Spleen (tissue), 11 donors: Measurements from ENCODE around the gene COG7. TPM values are rescaled to one million over a fixed set of nuclear protein-coding genes. Genes with fewer than 3 reads are reported as not detected.

ENCODE experiments used
- DNase-seq: peaks from one replicate; pipeline ENCODE4 v3.0.0-alpha.2; 2020
- H3K27ac ChIP-seq, 8 donors: fragments of 200-600 bp; sonication (generic) in 7 of 8; 1 replicate in 4 of 8; 2 replicates in 4 of 8; pipeline versions ENCODE4 v1.5.0 to v1.8.0; 2016 to 2021; ENCODE audit warnings: inconsistent platforms in 4 of 8, mild to moderate bottlenecking in 4 of 8, moderate library complexity in 1 of 8
- H3K27me3 ChIP-seq, 7 donors: fragments of 200-600 bp; sonication (generic) in 6 of 7; replicated peaks in 1 of 7; 1 replicate in 4 of 7; 2 replicates in 3 of 7; pipeline versions ENCODE4 v1.5.0 to v1.8.0; 2016 to 2021; ENCODE audit warnings: inconsistent platforms in 3 of 7, mild to moderate bottlenecking in 1 of 7
- H3K36me3 ChIP-seq, 6 donors: fragments of 200-600 bp; sonication (generic) in 5 of 6; 1 replicate in 4 of 6; 2 replicates in 2 of 6; pipeline versions ENCODE4 v1.5.0 to v1.8.0; 2016 to 2021; ENCODE audit warnings: inconsistent platforms in 2 of 6
- H3K4me1 ChIP-seq, 6 donors: fragments of 200-600 bp; sonication (generic) in 5 of 6; 1 replicate in 3 of 6; 2 replicates in 3 of 6; pipeline versions ENCODE4 v1.5.0 to v1.8.0; 2016 to 2021; ENCODE audit warnings: inconsistent platforms in 3 of 6
- H3K4me3 ChIP-seq, 8 donors: fragments of 200-600 bp; sonication (generic) in 7 of 8; 1 replicate in 4 of 8; 2 replicates in 4 of 8; pipeline versions ENCODE4 v1.5.0 to v1.8.0; 2016 to 2021; ENCODE audit warnings: inconsistent platforms in 4 of 8, mild to moderate bottlenecking in 4 of 8, moderate library complexity in 2 of 8
- H3K9me3 ChIP-seq, 8 donors: fragments of 200-600 bp; sonication (generic) in 7 of 8; 1 replicate in 4 of 8; 2 replicates in 4 of 8; pipeline versions ENCODE4 v1.5.0 to v1.8.0; 2016 to 2021; ENCODE audit warnings: inconsistent platforms in 4 of 8
- CTCF ChIP-seq, 11 experiments: fragments of 200-600 bp in 7 of 11; fragments of 450-650 bp in 4 of 11; sonication (generic) in 4 of 11; IDR thresholded peaks in 8 of 11; conservative IDR thresholded peaks in 3 of 11; 1 replicate in 7 of 11; 2 replicates in 4 of 11; pipeline versions ENCODE4 v1.4.0 to v1.8.0; 2016 to 2021; ENCODE audit warnings: antibody characterized with exemption in 11 of 11, inconsistent platforms in 4 of 11, mild to moderate bottlenecking in 1 of 11
- POLR2A ChIP-seq, 3 donors: fragments of 450-650 bp; IDR thresholded peaks; one replicate each; pipeline ENCODE4 v1.5.1; 2017; ENCODE audit warnings: antibody characterized with exemption in 3 of 3, mild to moderate bottlenecking in 1 of 3
- POLR2AphosphoS5 ChIP-seq, 3 donors: sonication (generic); formaldehyde crosslinking; IDR thresholded peaks; one replicate each; pipeline ENCODE4 v1.5.1; 2017; ENCODE audit warnings: antibody characterized with exemption in 3 of 3
- WGBS, 5 donors: extraction: QIAGEN DNeasy Blood & Tissue Kit in 3 of 5; methylation state at CpG; one replicate each; pipeline versions ENCODE4 v1.1.5 to v1.1.7; 2013 to 2018; 5-methylcytosine and 5-hydroxymethylcytosine counted together
- intact Hi-C: fragments of 100-400 bp; cut with DNase I; formaldehyde crosslinking; loops from one replicate; pipeline ENCODE4 v1.15.0; 2023; ENCODE audit warnings: low total_unique reads
- polyA plus RNA-seq, 3 donors: library from polyadenylated mRNA; stranded (reverse); fragments of 200-250 nt; gene quantifications; one replicate each; pipeline ENCODE4 v1.2.1, GENCODE V29; 2013
- total RNA-seq, 7 donors: library from RNA; depleted of rRNA in 3 of 7; stranded (reverse); fragments of >200 nt in 3 of 7; fragmentation: NEBNext Ultra II Directional in 4 of 7; extraction: Animal tissue kit (Norgen Biotek cat#: 25700) in 4 of 7; gene quantifications; one replicate each; pipeline versions ENCODE4 v1.1.0 to v1.2.1, GENCODE V29; 2016 to 2021
- donor health status: healthy with polysubstance abuse.
- donor health status: DM: no; HTN: no; CAD: no; lungs with moderate emphysema.
- donor health status: DM: no; HTN: no; CAD: no.
- donor health status: Bipolar disorder and iron deficiency.
- donor health status: healthy.
- donor health status: DM: no; HTN: no; CAD: no.
- donor health status: DM: yes; HTN: yes; CAD: no.

The COG7 gene
- total and polyA plus RNA-seq, 10 donors = 9.6 to 25.5 (median 18.8) TPM

GRCh38 chr16:23397464-23397863 lies 55.5 kb downstream of the COG7 start:
- H3K4me3 ChIP-seq = no peak overlapping the region
- no peak overlapping the region for H3K27ac ChIP-seq
- no peaks in the 10 kb centered on the region for H3K27me3 ChIP-seq
- no peak for TF ChIP-seq POLR2AphosphoS5 (IDR thresholded peaks at IDR 0.05)
- no peak for TF ChIP-seq CTCF (IDR thresholded peaks at IDR 0.05 in 8 of 11, conservative IDR thresholded peaks at IDR 0.05 in 3 of 11)
- no peak for TF ChIP-seq POLR2A (IDR thresholded peaks at IDR 0.05)
- no peaks in the 10 kb centered on the region for H3K9me3 ChIP-seq
- intact Hi-C loops = no loop called here
- DNase-seq = no peak
- 88 to 94% (median 91%) methylated on average over 2 of the region's 2 CpGs for WGBS, 5 donors
- peaks cover 0 to 100% (median 70%) of the 10 kb centered on the region in 6 donors for H3K36me3 ChIP-seq
- no peaks in the 10 kb centered on the region for H3K4me1 ChIP-seq

GRCh38 chr16:23395732-23396131 lies 57.3 kb downstream of the COG7 start:
- no peak for DNase-seq
- no peaks in the 10 kb centered on the region for H3K9me3 ChIP-seq
- TF ChIP-seq POLR2A (IDR thresholded peaks at IDR 0.05) (no peak), POLR2AphosphoS5 (IDR thresholded peaks at IDR 0.05) (no peak), CTCF (IDR thresholded peaks at IDR 0.05 in 8 of 11, conservative IDR thresholded peaks at IDR 0.05 in 3 of 11) (no peak)
- H3K4me1 ChIP-seq = no peaks in the 10 kb centered on the region
- peaks cover 0 to 100% (median 72%) of the 10 kb centered on the region in 6 donors for H3K36me3 ChIP-seq
- H3K27ac ChIP-seq = no peak overlapping the region
- no peak overlapping the region for H3K4me3 ChIP-seq
- intact Hi-C loops = no loop called here
- H3K27me3 ChIP-seq = no peaks in the 10 kb centered on the region
- WGBS, 5 donors = 91 to 99% (median 95%) methylated on average over 6 of the region's 6 CpGs

GRCh38 chr16:23394141-23394831 lies 58.7 kb downstream of the COG7 start:
- H3K27ac ChIP-seq = no peak overlapping the region
- DNase-seq = no peak
- no peaks in the 10 kb centered on the region for H3K9me3 ChIP-seq
- H3K36me3 ChIP-seq = peaks cover 0 to 100% (median 76%) of the 10 kb centered on the region in 6 donors
- H3K27me3 ChIP-seq = no peaks in the 10 kb centered on the region
- WGBS, 5 donors = 81 to 87% (median 84%) methylated on average over 4 of the region's 4 CpGs
- no peak overlapping the region for H3K4me3 ChIP-seq
- TF ChIP-seq POLR2AphosphoS5 (IDR thresholded peaks at IDR 0.05) (no peak), CTCF (IDR thresholded peaks at IDR 0.05 in 8 of 11, conservative IDR thresholded peaks at IDR 0.05 in 3 of 11) (no peak), POLR2A (IDR thresholded peaks at IDR 0.05) (no peak)
- intact Hi-C loops = no loop called here
- H3K4me1 ChIP-seq = no peaks in the 10 kb centered on the region

GRCh38 chr16:23392223-23392600 lies 60.8 kb downstream of the COG7 start:
- 97 to 98% (median 98%) methylated on average over 6 of the region's 6 CpGs for WGBS, 5 donors
- DNase-seq = no peak
- Histone ChIP-seq H3K27ac (no peak overlapping the region), H3K36me3 (peaks cover 0 to 100% (median 67%) of the 10 kb centered on the region in 6 donors), H3K4me3 (no peak overlapping the region), H3K27me3 (no peaks in the 10 kb centered on the region), H3K9me3 (no peaks in the 10 kb centered on the region), H3K4me1 (no peaks in the 10 kb centered on the region)
- intact Hi-C loops = no loop called here
- TF ChIP-seq POLR2A (IDR thresholded peaks at IDR 0.05) = no peak
- no peak for TF ChIP-seq CTCF (IDR thresholded peaks at IDR 0.05 in 8 of 11, conservative IDR thresholded peaks at IDR 0.05 in 3 of 11)
- no peak for TF ChIP-seq POLR2AphosphoS5 (IDR thresholded peaks at IDR 0.05)
